T47D (cell line): ENCODE data around the gene ANKRD30A.
"Not testable (repeated sequence)": the region's sequence is repeated elsewhere in the genome, so short reads cannot be mapped to it uniquely, and the experiment has no call there.

Experiments
- DNase-seq, 2 experiments: peaks; one replicate each; pipeline versions ENCODE4 v3.0.0 to v3.0.0-alpha.2; 2011 to 2012; ENCODE audit warnings: low read depth in 1 of 2, low spot score in 1 of 2
- JUND ChIP-seq: IDR thresholded peaks from 2 replicates; pipeline ENCODE4 v1.6.1; 2012; ENCODE audit warnings: low read depth
- in situ Hi-C: cut with HindIII; loops from 2 replicates; pipeline ENCODE4 v1.10.0; 2016; ENCODE audit warnings: low sequenced_read_pairs, low pct_unique_long_range_greater_than_20kb

The ANKRD30A gene

DNA sequence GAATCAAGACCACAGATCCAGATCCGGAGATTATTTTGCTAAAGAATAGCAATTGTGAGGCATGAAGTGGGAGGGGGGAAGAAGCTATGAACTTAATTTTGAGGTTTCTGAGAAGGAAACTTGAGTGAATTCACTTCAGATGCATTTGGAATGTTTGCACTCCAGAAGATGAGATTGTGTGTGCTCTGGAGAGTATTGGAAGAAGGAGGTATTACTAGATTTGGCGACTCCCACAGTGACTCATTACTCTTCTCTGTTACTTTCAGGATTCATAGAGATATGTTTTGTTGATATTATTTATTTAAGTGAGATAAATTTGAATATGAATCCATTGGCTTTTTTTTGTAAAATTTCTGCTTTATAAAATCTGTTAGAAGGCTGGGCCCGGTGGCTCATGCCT is 80.7 kb downstream of the ANKRD30A start:
- in situ Hi-C loops, result no loop called here
- DNase-seq, result no peak
- TF ChIP-seq JUND, result no peak

DNA sequence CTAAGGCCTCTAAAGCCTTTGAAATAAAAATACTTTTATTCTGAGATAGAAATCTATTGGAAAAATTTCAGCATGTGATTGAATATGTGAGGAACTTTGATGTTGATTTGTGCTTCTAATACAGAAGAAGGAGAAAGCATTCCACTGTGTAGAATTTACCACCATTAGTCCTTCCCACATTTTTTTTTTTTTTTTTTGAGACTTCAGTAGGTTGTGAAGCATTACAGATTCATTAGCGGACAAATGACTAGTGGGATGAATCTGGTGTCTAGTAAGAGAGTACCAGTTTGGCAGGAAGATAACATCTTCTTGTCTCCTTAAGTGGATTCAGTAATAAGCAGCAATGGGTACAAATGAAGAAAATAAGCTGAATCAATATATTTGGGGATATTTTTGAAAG is 95.5 kb downstream of the ANKRD30A start:
- no peak for TF ChIP-seq JUND

GRCh38 chr10:37222046-37222445 is 96.6 kb downstream of the ANKRD30A start:
- no peak for TF ChIP-seq JUND
- in situ Hi-C loops, result no loop called here
- no peak for DNase-seq

More for the DNA sequence above, 95.5 kb downstream of the ANKRD30A start:
- in situ Hi-C loops, result no loop called here
- DNase-seq, result no peak

GRCh38 chr10:37225163-37225562 is 99.8 kb downstream of the ANKRD30A start:
- in situ Hi-C loops, result no loop called here
- DNase-seq, result no peak
- no peak for TF ChIP-seq JUND

DNA sequence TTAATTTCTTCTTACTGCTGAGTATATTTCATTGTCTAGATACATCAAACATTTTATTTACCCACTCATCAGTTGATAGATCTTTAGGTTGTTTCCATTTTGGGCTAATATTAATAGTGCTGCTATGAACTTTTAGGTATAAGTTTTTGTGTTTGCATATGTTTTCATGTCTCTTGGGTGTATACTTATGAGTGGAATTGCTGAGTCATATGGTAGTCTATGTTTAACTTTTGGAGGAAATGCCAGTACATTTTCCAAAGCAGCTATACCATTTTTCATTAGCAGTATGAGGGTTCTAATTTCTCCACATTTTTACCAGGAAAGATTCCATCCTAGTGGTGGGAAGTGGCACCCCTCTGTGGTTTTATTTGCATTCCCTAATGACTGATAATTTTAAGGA is 101.1 kb downstream of the ANKRD30A start:
- no peak for DNase-seq
- in situ Hi-C loops, result no loop called here
- no peak for TF ChIP-seq JUND

DNA sequence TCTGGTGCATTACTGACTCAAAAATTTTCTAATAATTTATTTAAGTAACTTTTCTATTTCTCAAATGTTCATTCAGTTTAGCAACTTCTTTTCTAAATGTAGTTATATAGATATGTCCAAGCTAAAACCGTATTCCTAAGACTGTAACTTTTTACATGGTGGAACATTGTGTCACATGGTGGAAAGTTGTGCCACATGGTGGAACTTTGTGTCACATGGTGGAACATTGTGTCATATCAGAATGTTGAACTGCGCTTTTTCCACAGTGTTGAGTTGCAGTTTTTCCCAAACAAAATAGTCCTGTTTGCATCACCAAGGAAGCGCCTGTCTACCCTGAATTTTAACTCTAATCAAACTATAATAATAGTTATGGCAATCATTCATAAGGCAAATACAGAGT is 109.3 kb downstream of the ANKRD30A start:
- in situ Hi-C loops, result no loop called here
- no peak for TF ChIP-seq JUND
- DNase-seq, result no peak

GRCh38 chr10:37236093-37236492 is 110.7 kb downstream of the ANKRD30A start:
- DNase-seq, result no peak
- in situ Hi-C loops, result no loop called here
- no peak for TF ChIP-seq JUND

GRCh38 chr10:37240223-37240622 is 114.8 kb downstream of the ANKRD30A start:
- no peak for TF ChIP-seq JUND
- DNase-seq, result no peak
- in situ Hi-C loops, result no loop called here

GRCh38 chr10:37246637-37247036 is 121.2 kb downstream of the ANKRD30A start:
- in situ Hi-C loops, result no loop called here
- TF ChIP-seq JUND, result no peak
- no peak for DNase-seq

DNA sequence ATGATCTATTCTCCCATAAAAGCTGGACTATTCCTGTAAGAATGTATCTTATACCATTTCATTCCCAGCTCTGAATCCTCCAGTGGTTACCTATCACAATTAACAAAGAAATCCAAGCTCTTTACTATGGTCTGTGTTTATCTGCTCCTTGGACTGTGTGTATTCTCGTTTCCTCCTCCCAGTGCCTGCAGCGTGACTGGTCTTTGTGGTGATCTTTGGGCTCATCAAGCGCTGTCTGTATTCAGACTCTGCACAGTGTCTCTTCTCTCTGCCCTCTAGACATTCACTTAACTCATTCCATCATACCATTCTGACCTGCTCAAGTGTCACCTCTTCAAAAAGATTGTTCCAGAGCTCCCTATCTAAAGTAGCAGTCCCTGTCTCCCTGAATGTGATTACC is 130.4 kb downstream of the ANKRD30A start:
- DNase-seq, in situ Hi-C loops: not testable (repeated sequence)

GRCh38 chr10:37263304-37263703 is 137.9 kb downstream of the ANKRD30A start:
- peak in 1 of 2 experiments; percentile 64 for DNase-seq
- no peak for TF ChIP-seq JUND

GRCh38 chr10:37268266-37268665 is 142.9 kb downstream of the ANKRD30A start:
- TF ChIP-seq JUND, result no peak
- in situ Hi-C loops, result no loop called here
- no peak for DNase-seq

More at GRCh38 chr10:37263304-37263703, 137.9 kb downstream of the ANKRD30A start:
- in situ Hi-C loops, result no loop called here

- no peak for TF ChIP-seq JUND
- in situ Hi-C loops, result no loop called here
- DNase-seq, result no peak
Measured at GRCh38 chr10:37269554-37270256, 144.3 kb downstream of the ANKRD30A start.

DNA sequence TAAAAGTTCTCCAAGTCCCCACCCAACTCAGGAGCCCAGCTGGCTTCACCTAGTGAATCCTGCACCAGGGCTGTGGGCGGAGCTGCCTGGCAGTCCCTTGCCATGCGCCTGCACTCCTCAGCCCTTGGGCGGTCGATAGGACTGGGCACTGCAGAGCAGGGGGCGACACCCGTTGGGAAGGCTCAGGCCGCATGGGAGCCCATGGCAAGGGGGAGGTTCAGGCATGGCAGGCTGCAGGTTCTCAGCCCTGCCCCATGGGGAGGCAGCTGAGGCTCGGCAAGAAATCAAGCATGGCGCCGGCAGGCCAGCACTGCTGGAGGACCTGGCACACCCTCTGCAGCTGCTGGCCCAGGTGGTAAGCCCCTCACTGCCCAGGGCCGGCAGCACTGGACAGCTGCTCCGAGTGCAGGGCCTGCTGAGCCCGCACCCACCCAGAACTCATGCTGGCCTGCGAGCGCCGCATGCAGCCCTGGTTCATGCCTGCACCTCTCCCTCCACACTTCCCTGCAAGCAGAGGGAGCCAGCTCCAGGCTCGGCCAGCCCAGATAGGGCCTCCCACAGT is 149.9 kb downstream of the ANKRD30A start:
- TF ChIP-seq JUND, result no peak
- in situ Hi-C loops, result no loop called here
- DNase-seq, result no peak
